K562 (cell line): ENCODE measurements around the gene GRIA1.

Experiments
- BRCA1 ChIP-seq, 2 experiments: fragments of 450-650 bp in 1 of 2; sonication (generic) in 1 of 2; formaldehyde crosslinking in 1 of 2; IDR thresholded peaks; 2 replicates each; pipeline versions ENCODE4 v1.5.0 to v1.6.1; 2017 to 2020; ENCODE audit warnings: mild to moderate bottlenecking in 1 of 2, missing genetic modification reagents in 1 of 2
- CTCF ChIP-seq, 3 experiments: IDR thresholded peaks in 2 of 3; conservative IDR thresholded peaks in 1 of 3; 2 replicates each; pipeline ENCODE4 v1.5.1; 2011 to 2012; ENCODE audit warnings: low read length in 3 of 3, mild to moderate bottlenecking in 3 of 3, control low read depth in 2 of 3, improper control_type of control experiment in 1 of 3, inconsistent platforms in 1 of 3, low read depth in 1 of 3, mixed read lengths in 1 of 3, moderate library complexity in 1 of 3; ENCODE audit not compliant: insufficient read depth in 2 of 3
- EP300 ChIP-seq: IDR thresholded peaks from 2 replicates; pipeline ENCODE4 v1.6.1; 2012; ENCODE audit warnings: low read length, improper control_type of control experiment
- KDM4B ChIP-seq, 2 experiments: fragments of 450-650 bp in 1 of 2; sonication (generic) in 1 of 2; IDR thresholded peaks; 2 replicates each; pipeline ENCODE4 v1.6.1; 2016 to 2017; ENCODE audit warnings: borderline replicate concordance in 2 of 2, antibody characterized with exemption in 1 of 2, low read depth in 1 of 2, mild to moderate bottlenecking in 1 of 2
- RFX5 ChIP-seq: IDR thresholded peaks from 2 replicates; pipeline ENCODE4 v1.6.1; 2011; ENCODE audit warnings: low read depth, mild to moderate bottlenecking, improper control_type of control experiment, low read length
- TCF15 ChIP-seq: fragments of 250-450 bp; sonication (Bioruptor Pico); IDR thresholded peaks from 2 replicates; pipeline ENCODE4 v1.8.0; 2022; ENCODE audit warnings: moderate library complexity, mild to moderate bottlenecking, inconsistent platforms

- TF ChIP-seq EP300: no peak
- TF ChIP-seq TCF15 (CRISPR knock-in tag): no peak
- TF ChIP-seq KDM4B (IDR thresholded peaks at IDR 0.05; ENCODE audit: borderline replicate concordance in 2 of 2, low read depth in 1 of 2): no peak
- no peak for TF ChIP-seq BRCA1 (IDR thresholded peaks at IDR 0.05)
- no peak for TF ChIP-seq BRCA1 (CRISPR knock-in tag; IDR thresholded peaks at IDR 0.05)
- TF ChIP-seq RFX5: no peak
- TF ChIP-seq CTCF (IDR thresholded peaks at IDR 0.05 in 2 of 3, conservative IDR thresholded peaks at IDR 0.05 in 1 of 3; ENCODE audit: insufficient read depth in 2 of 3, low read depth in 1 of 3, low read length in 3 of 3): no peak
Measured at GRCh38 chr5:153469423-153469822, 21.0 kb upstream of the GRIA1 start.
